Vagina (tissue), 2 donors: Measurements from ENCODE around the gene TOPORS. TPM values are rescaled to one million over a fixed set of nuclear protein-coding genes. Genes with fewer than 3 reads are reported as not detected.

Source experiments
- DNase-seq, 2 donors: peaks; one replicate each; pipeline ENCODE4 v3.0.0-alpha.2; 2017; ENCODE audit errors: extremely low spot score in 2 of 2
- H3K27ac ChIP-seq: fragments of 200-600 bp; sonication (generic); one replicate; pipeline ENCODE4 v1.5.1; 2019
- H3K27me3 ChIP-seq: fragments of 200-600 bp; sonication (generic); one replicate; pipeline ENCODE4 v1.5.1; 2019
- H3K36me3 ChIP-seq, 2 donors: fragments of 200-600 bp; sonication (generic); one replicate each; pipeline ENCODE4 v1.5.1; 2017 to 2019
- H3K4me1 ChIP-seq: fragments of 200-600 bp; sonication (generic); one replicate; pipeline ENCODE4 v1.5.1; 2019
- H3K4me3 ChIP-seq, 2 donors: fragments of 200-600 bp; sonication (generic); 1 replicate in 1 of 2; 2 replicates in 1 of 2; pipeline ENCODE4 v1.5.1; 2016 to 2019
- H3K9me3 ChIP-seq: fragments of 200-600 bp; sonication (generic); one replicate; pipeline ENCODE4 v1.5.1; 2019
- CTCF ChIP-seq, 3 experiments: fragments of 450-650 bp in 2 of 3; fragments of 200-600 bp in 1 of 3; sonication (generic) in 1 of 3; IDR thresholded peaks; one replicate each; pipeline ENCODE4 v1.5.1; 2017 to 2019; ENCODE audit warnings: antibody characterized with exemption in 3 of 3, mild to moderate bottlenecking in 2 of 3, moderate library complexity in 2 of 3
- POLR2A ChIP-seq, 2 donors: fragments of 450-650 bp; IDR thresholded peaks; one replicate each; pipeline ENCODE4 v1.6.1; 2017; ENCODE audit warnings: antibody characterized with exemption in 2 of 2, mild to moderate bottlenecking in 2 of 2, moderate library complexity in 2 of 2
- POLR2AphosphoS5 ChIP-seq, 2 donors: sonication (generic); formaldehyde crosslinking; IDR thresholded peaks; one replicate each; pipeline ENCODE4 v1.9.0; 2017; ENCODE audit warnings: antibody characterized with exemption in 2 of 2, mild to moderate bottlenecking in 2 of 2, low read depth in 1 of 2; ENCODE audit not compliant: insufficient read depth in 1 of 2
- intact Hi-C: fragments of 100-400 bp; cut with DNase I; formaldehyde crosslinking; loops from one replicate; pipeline ENCODE4 v1.15.1; 2023
- total RNA-seq: library from RNA; depleted of rRNA; stranded (reverse); fragments of >200 nt; gene quantifications from one replicate; pipeline ENCODE4 v1.2.3, GENCODE V29; 2016

Gene TOPORS
- total RNA-seq, 1 donor from 2014 or later: 18.4 TPM

GRCh38 chr9:32573821-32574220, 21.4 kb upstream of the TOPORS start:
- H3K36me3 ChIP-seq: no peaks in the 10 kb centered on the region
- peaks cover 24% of the 10 kb centered on the region for H3K4me1 ChIP-seq
- no peak for DNase-seq
- TF ChIP-seq POLR2A (IDR thresholded peaks at IDR 0.05) (no peak), CTCF (IDR thresholded peaks at IDR 0.05) (no peak), POLR2AphosphoS5 (IDR thresholded peaks at IDR 0.05; ENCODE audit: insufficient read depth in 1 of 2, low read depth in 1 of 2) (no peak)
- H3K4me3 ChIP-seq: peak overlapping the region in 1 of 2 donors; percentile 60
- peak overlapping the region; percentile 83 for H3K27ac ChIP-seq
- intact Hi-C loops: loop anchor here (10.0 kb wide), 1 partner anchor 421 kb away; no protein-coding TSS in a partner anchor
- no peaks in the 10 kb centered on the region for H3K9me3 ChIP-seq
- no peaks in the 10 kb centered on the region for H3K27me3 ChIP-seq

DNA sequence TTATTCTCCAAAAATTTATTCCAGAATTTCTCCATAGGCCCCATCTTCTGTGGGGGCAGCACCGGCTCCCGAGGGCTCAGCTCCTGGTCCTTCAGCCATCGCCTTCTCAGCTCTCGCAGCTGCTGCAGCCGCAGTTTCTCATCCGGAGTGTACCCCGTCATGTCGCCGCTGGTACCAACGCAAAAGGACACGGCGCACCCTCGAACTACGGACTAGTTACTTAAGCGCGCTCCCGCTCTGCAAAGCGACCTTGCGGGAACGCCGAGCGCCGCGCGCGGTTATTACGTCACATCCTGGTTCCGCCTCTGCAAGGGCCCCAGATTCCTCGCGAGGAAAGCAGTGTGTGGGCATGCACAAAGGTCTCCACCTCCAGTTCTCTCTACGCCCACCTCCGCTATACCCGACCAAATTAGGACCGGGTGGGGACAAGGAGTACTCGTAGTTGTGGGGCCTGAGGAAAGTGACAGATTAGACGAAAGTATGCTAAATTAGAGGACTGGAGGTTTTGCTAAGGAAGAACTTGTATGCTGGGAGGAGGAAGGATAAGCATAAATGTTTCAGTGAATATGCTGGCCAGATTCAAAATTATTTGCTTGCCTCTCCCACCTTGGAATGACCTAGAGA, 20.6 kb upstream of the TOPORS start, which contains the start of gene NDUFB6:
NDUFB6 (minus strand) TSS at position 260 of the 624 bp plus-strand sequence; CDS start at position 161, 99 bp downstream.
- intact Hi-C loops: loop anchor here (10.0 kb wide), 1 partner anchor 422 kb away; no protein-coding TSS in a partner anchor
- Histone ChIP-seq H3K9me3 (no peaks in the 10 kb centered on the region), H3K4me3 (peak within 1 kb of the TSS; percentile 60 to 76), H3K27me3 (no peaks in the 10 kb centered on the region), H3K4me1 (peaks cover 24% of the 10 kb centered on the region), H3K27ac (peak within 1 kb of the TSS; percentile 83), H3K36me3 (no peaks in the 10 kb centered on the region)
- peak in 1 of 2 donors; percentile 94 for DNase-seq
- peak; percentile 89 to 92 for TF ChIP-seq POLR2AphosphoS5 (IDR thresholded peaks at IDR 0.05; ENCODE audit: insufficient read depth in 1 of 2, low read depth in 1 of 2)
- TF ChIP-seq POLR2A (IDR thresholded peaks at IDR 0.05): peak in 1 of 2 donors; percentile 44
- TF ChIP-seq CTCF (IDR thresholded peaks at IDR 0.05): no peak

DNA sequence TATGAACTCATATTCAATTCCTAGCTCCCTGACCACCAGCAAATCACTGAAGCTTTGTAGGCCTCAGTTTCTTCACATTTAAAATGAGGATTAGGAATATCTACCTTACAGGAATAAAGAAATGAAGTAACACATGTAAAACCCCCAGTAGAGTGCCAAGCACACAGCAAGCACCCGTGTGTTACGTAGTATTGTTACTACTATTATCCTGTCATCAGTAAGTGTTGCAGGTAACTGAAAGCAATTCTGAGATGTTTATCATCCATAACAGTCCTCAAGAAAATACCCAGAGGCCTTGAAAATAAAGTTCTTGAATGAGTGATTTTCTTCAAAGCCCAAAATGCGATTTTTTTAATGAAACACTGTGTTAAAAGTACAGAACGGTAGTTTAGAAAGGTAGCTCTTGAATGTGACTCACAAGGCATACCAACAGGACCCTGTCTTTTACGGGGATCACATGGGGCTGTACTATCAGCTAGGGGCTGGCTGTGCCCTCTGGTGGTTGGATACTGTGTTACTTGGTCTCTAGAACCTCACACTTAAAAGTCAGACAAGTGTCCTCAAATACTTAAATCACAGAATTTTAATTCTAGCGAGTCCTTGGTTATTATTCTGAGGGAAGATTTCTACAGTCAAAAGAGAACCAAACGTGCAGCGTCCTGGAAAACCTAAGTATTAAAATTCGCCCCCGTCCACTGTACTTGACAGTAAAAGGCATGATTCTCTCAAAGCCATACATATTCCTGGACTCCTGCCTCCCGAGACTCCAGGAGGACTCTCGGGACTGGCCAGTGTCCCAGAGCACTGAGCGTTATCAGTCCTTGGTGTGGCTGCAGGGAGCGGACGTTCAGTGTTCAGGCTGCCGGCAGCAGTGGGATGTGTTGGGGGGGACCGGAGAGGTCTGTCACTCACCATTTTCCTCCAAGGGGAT, 19.8 kb upstream of the TOPORS start:
- peak in 2 of 3 experiments; percentile 34 to 37 for TF ChIP-seq CTCF (IDR thresholded peaks at IDR 0.05)
- TF ChIP-seq POLR2AphosphoS5 (IDR thresholded peaks at IDR 0.05; ENCODE audit: insufficient read depth in 1 of 2, low read depth in 1 of 2): no peak
- no peak for TF ChIP-seq POLR2A (IDR thresholded peaks at IDR 0.05)
- Histone ChIP-seq H3K36me3 (no peaks in the 10 kb centered on the region), H3K4me1 (peaks cover 24% of the 10 kb centered on the region), H3K9me3 (no peaks in the 10 kb centered on the region), H3K27me3 (no peaks in the 10 kb centered on the region), H3K4me3 (peak overlapping the region; percentile 60 to 76), H3K27ac (peak overlapping the region; percentile 83)
- DNase-seq: no peak
- intact Hi-C loops: loop anchor here (10.0 kb wide), 1 partner anchor 423 kb away; no protein-coding TSS in a partner anchor

GRCh38 chr9:32570262-32570661, 17.9 kb upstream of the TOPORS start:
- H3K27me3 ChIP-seq: no peaks in the 10 kb centered on the region

More at GRCh38 chr9:32570262-32570661, 17.9 kb upstream of the TOPORS start:
- intact Hi-C loops: loop anchor here (10.0 kb wide), 1 partner anchor 425 kb away; no protein-coding TSS in a partner anchor
- no peak for DNase-seq
- peaks cover 24% of the 10 kb centered on the region for H3K4me1 ChIP-seq
- H3K9me3 ChIP-seq: no peaks in the 10 kb centered on the region
- no peak overlapping the region for H3K4me3 ChIP-seq
- TF ChIP-seq CTCF (IDR thresholded peaks at IDR 0.05) (no peak), POLR2AphosphoS5 (IDR thresholded peaks at IDR 0.05; ENCODE audit: insufficient read depth in 1 of 2, low read depth in 1 of 2) (no peak), POLR2A (IDR thresholded peaks at IDR 0.05) (no peak)
- H3K27ac ChIP-seq: no peak overlapping the region
- peaks cover 0 to 15% of the 10 kb centered on the region in 2 donors for H3K36me3 ChIP-seq
